Spleen (tissue), 7 donors: ENCODE measurements around the gene GIGYF2.

Source experiments
- POLR2A ChIP-seq, 3 donors: fragments of 450-650 bp; IDR thresholded peaks; one replicate each; pipeline ENCODE4 v1.5.1; 2017; ENCODE audit warnings: antibody characterized with exemption in 3 of 3, mild to moderate bottlenecking in 1 of 3
- POLR2AphosphoS5 ChIP-seq, 3 donors: sonication (generic); formaldehyde crosslinking; IDR thresholded peaks; one replicate each; pipeline ENCODE4 v1.5.1; 2017; ENCODE audit warnings: antibody characterized with exemption in 3 of 3
- TF ChIP-seq, protein P1 (sequence below), 11 experiments: fragments of 200-600 bp in 7 of 11; fragments of 450-650 bp in 4 of 11; sonication (generic) in 4 of 11; IDR thresholded peaks in 8 of 11; conservative IDR thresholded peaks in 3 of 11; 1 replicate in 7 of 11; 2 replicates in 4 of 11; pipeline versions ENCODE4 v1.4.0 to v1.8.0; 2016 to 2021; ENCODE audit warnings: antibody characterized with exemption in 11 of 11, inconsistent platforms in 4 of 11, mild to moderate bottlenecking in 1 of 11
- donor health status: DM: no; HTN: no; CAD: no; lungs with moderate emphysema.
- donor health status: DM: no; HTN: no; CAD: no.
- donor health status: DM: no; HTN: no; CAD: no.

DNA sequence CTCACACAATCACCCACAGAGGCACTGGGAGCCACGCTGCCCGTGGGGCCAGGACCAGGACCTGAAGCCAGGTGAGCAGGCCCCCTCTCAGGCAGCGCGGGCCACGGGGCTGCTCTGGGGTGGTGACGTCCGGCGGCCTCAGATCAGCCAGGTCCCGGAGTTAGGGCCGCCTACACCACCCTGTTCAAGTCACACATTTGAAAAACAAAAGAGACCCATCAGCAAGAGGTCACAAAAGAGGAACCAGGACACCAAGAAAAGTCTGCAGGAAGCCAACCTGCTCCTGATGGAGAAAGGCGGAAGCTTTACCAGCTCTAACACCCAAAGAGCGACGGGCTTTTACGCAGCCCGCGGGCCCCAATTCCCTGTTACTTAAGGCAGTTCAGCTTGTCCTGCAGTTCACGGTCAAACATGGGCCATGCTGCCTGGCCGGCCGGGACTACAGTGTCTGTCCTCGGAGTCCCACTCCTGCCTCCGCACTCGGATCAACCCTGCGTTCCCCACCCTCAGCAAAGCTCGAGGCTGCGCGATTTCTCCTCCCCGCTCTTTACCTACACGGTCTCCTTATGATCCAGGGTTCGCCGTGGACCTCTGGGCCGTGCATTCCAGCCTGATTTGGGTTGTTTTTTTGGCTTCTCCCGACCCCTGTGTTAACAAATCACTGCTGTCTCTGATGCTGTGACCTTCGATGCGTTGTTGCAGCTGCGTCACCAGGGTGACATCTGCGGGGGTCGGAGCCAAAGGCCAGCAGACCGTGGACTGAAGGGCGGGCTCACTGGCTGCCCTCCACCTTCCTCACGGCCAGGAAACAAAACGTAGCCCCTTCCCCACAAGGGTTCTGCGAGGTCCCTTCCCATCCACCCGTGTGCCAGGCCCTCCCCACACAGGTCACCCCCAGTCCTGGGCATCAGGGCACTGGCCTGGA lies 203.9 kb downstream of the GIGYF2 start:
- TF ChIP-seq, protein P1, sequence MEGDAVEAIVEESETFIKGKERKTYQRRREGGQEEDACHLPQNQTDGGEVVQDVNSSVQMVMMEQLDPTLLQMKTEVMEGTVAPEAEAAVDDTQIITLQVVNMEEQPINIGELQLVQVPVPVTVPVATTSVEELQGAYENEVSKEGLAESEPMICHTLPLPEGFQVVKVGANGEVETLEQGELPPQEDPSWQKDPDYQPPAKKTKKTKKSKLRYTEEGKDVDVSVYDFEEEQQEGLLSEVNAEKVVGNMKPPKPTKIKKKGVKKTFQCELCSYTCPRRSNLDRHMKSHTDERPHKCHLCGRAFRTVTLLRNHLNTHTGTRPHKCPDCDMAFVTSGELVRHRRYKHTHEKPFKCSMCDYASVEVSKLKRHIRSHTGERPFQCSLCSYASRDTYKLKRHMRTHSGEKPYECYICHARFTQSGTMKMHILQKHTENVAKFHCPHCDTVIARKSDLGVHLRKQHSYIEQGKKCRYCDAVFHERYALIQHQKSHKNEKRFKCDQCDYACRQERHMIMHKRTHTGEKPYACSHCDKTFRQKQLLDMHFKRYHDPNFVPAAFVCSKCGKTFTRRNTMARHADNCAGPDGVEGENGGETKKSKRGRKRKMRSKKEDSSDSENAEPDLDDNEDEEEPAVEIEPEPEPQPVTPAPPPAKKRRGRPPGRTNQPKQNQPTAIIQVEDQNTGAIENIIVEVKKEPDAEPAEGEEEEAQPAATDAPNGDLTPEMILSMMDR (IDR thresholded peaks at IDR 0.05 in 8 of 11, conservative IDR thresholded peaks at IDR 0.05 in 3 of 11), result no peak
- TF ChIP-seq POLR2AphosphoS5 (IDR thresholded peaks at IDR 0.05) (no peak), POLR2A (IDR thresholded peaks at IDR 0.05) (no peak)
